ENCODE data around the gene C1orf94.
"Not testable (repeated sequence)": the region's sequence is repeated elsewhere in the genome, so short reads cannot be mapped to it uniquely, and the experiment has no call there.

The C1orf94 gene

GRCh38 chr1:34166625-34167361 lies 9.9 kb upstream of the C1orf94 start:
- Histone ChIP-seq H3K9me3 (ENCODE audit: severe bottlenecking) (no peaks in the 10 kb centered on the region), H3K27ac (no peak overlapping the region), H3K36me3 (no peaks in the 10 kb centered on the region), H3K4me3 (ENCODE audit: low read depth, low read length) (no peak overlapping the region), H3K27me3 (ENCODE audit: insufficient read depth, low read depth, severe bottlenecking) (peaks cover 83% of the 10 kb centered on the region)
- DNase-seq = no peak
- TF ChIP-seq CTCF (IDR thresholded peaks at IDR 0.05; ENCODE audit: low read depth, low read length) = no peak

- H3K27ac ChIP-seq = no peak overlapping the region
Measured at GRCh38 chr1:34167389-34167788, 9.3 kb upstream of the C1orf94 start.

GRCh38 chr1:34175744-34176143 lies 963 bp upstream of the C1orf94 start:
- Histone ChIP-seq H3K9me3 (ENCODE audit: severe bottlenecking) (no peaks in the 10 kb centered on the region), H3K27me3 (ENCODE audit: insufficient read depth, low read depth, severe bottlenecking) (peaks cover 84% of the 10 kb centered on the region), H3K27ac (no peak overlapping the region), H3K36me3 (no peaks in the 10 kb centered on the region), H3K4me3 (ENCODE audit: low read depth, low read length) (no peak overlapping the region)
- no peak for DNase-seq
- TF ChIP-seq CTCF (IDR thresholded peaks at IDR 0.05; ENCODE audit: low read depth, low read length) = no peak

More at GRCh38 chr1:34167389-34167788, 9.3 kb upstream of the C1orf94 start:
- no peaks in the 10 kb centered on the region for H3K36me3 ChIP-seq
- H3K4me3 ChIP-seq (ENCODE audit: low read depth, low read length) = no peak overlapping the region
- TF ChIP-seq CTCF (IDR thresholded peaks at IDR 0.05; ENCODE audit: low read depth, low read length) = no peak
- H3K9me3 ChIP-seq (ENCODE audit: severe bottlenecking) = no peaks in the 10 kb centered on the region
- DNase-seq = no peak
- peaks cover 83% of the 10 kb centered on the region for H3K27me3 ChIP-seq (ENCODE audit: insufficient read depth, low read depth, severe bottlenecking)

GRCh38 chr1:34178072-34178471 lies 1.4 kb downstream of the C1orf94 start:
- H3K9me3 ChIP-seq (ENCODE audit: severe bottlenecking) = no peaks in the 10 kb centered on the region
- no peak for TF ChIP-seq CTCF (IDR thresholded peaks at IDR 0.05; ENCODE audit: low read depth, low read length)
- H3K27ac ChIP-seq = no peak overlapping the region
- no peaks in the 10 kb centered on the region for H3K36me3 ChIP-seq
- H3K27me3 ChIP-seq (ENCODE audit: insufficient read depth, low read depth, severe bottlenecking) = peaks cover 89% of the 10 kb centered on the region
- no peak overlapping the region for H3K4me3 ChIP-seq (ENCODE audit: low read depth, low read length)
- DNase-seq = no peak

- not testable (repeated sequence) for DNase-seq
- H3K27me3 ChIP-seq (ENCODE audit: insufficient read depth, low read depth, severe bottlenecking) = peaks cover 72% of the 10 kb centered on the region
Measured at GRCh38 chr1:34183381-34183780, 6.7 kb downstream of the C1orf94 start.

GRCh38 chr1:34186741-34187494 lies 10.2 kb downstream of the C1orf94 start:
- no peak for TF ChIP-seq CTCF (IDR thresholded peaks at IDR 0.05; ENCODE audit: low read depth, low read length)
- DNase-seq = no peak
- no peak overlapping the region for H3K27ac ChIP-seq
- no peaks in the 10 kb centered on the region for H3K9me3 ChIP-seq (ENCODE audit: severe bottlenecking)
- no peaks in the 10 kb centered on the region for H3K36me3 ChIP-seq
- H3K4me3 ChIP-seq (ENCODE audit: low read depth, low read length) = no peak overlapping the region
- H3K27me3 ChIP-seq (ENCODE audit: insufficient read depth, low read depth, severe bottlenecking) = peaks cover 73% of the 10 kb centered on the region

More at GRCh38 chr1:34183381-34183780, 6.7 kb downstream of the C1orf94 start:
- not testable (repeated sequence) for H3K9me3 ChIP-seq (ENCODE audit: severe bottlenecking); H3K4me3 ChIP-seq (ENCODE audit: low read depth, low read length); H3K27ac ChIP-seq; H3K36me3 ChIP-seq
